ENCODE data around the gene NFATC1. TPM values are rescaled to one million over a fixed set of nuclear protein-coding genes. Genes with fewer than 3 reads are reported as not detected.

The NFATC1 gene
- polyA plus RNA-seq, 1 donor from 2014 or later: 0.37 TPM

- Histone ChIP-seq H2AFZ (ENCODE audit: low read depth, low read length) (no peak overlapping the region), H3K4me3 (ENCODE audit: low read length) (no peak overlapping the region), H3F3A (ENCODE audit: insufficient read depth, low read length, poor library complexity, severe bottlenecking) (no peaks in the 10 kb centered on the region), H3K9me3 (ENCODE audit: low read length) (no peaks in the 10 kb centered on the region), H3K27ac (ENCODE audit: low read length) (no peak overlapping the region), H3K79me2 (replicated peaks; ENCODE audit: insufficient read depth, low read length) (no peaks in the 10 kb centered on the region), H3K4me2 (ENCODE audit: low read length) (no peak overlapping the region), H4K20me1 (ENCODE audit: insufficient read depth) (no peaks in the 10 kb centered on the region), H3K9ac (ENCODE audit: low read length) (no peak overlapping the region), H3K9me2 (ENCODE audit: insufficient read depth, low read length) (no peaks in the 10 kb centered on the region), H3K27me3 (ENCODE audit: insufficient read depth, low read depth, low read length) (no peaks in the 10 kb centered on the region), H3K36me3 (ENCODE audit: insufficient read depth, low read length) (no peaks in the 10 kb centered on the region)
- no peak for TF ChIP-seq EP300 (conservative IDR thresholded peaks at IDR 0.05; ENCODE audit: poor library complexity, severe bottlenecking)
Measured at GRCh38 chr18:79460481-79461300, 65.0 kb downstream of the NFATC1 start.

- Histone ChIP-seq H3K4me2 (ENCODE audit: low read length) (no peak overlapping the region), H3K27ac (ENCODE audit: low read length) (no peak overlapping the region), H3F3A (ENCODE audit: insufficient read depth, low read length, poor library complexity, severe bottlenecking) (no peaks in the 10 kb centered on the region), H3K9me2 (ENCODE audit: insufficient read depth, low read length) (no peaks in the 10 kb centered on the region), H3K79me2 (replicated peaks; ENCODE audit: insufficient read depth, low read length) (no peaks in the 10 kb centered on the region), H3K4me3 (ENCODE audit: low read length) (no peak overlapping the region), H3K9me3 (ENCODE audit: low read length) (no peaks in the 10 kb centered on the region), H2AFZ (ENCODE audit: low read depth, low read length) (no peak overlapping the region), H3K36me3 (ENCODE audit: insufficient read depth, low read length) (no peaks in the 10 kb centered on the region), H4K20me1 (ENCODE audit: insufficient read depth) (no peaks in the 10 kb centered on the region), H3K27me3 (ENCODE audit: insufficient read depth, low read depth, low read length) (no peaks in the 10 kb centered on the region), H3K9ac (ENCODE audit: low read length) (no peak overlapping the region)
- no peak for TF ChIP-seq EP300 (conservative IDR thresholded peaks at IDR 0.05; ENCODE audit: poor library complexity, severe bottlenecking)
- TF ChIP-seq TAF1 (IDR thresholded peaks at IDR 0.05; ENCODE audit: low read depth): no peak
- TF ChIP-seq CTCF (IDR thresholded peaks at IDR 0.05; ENCODE audit: poor library complexity, severe bottlenecking): no peak
- TF ChIP-seq RAD21 (conservative IDR thresholded peaks at IDR 0.05): no peak
- TF ChIP-seq SMC3 (conservative IDR thresholded peaks at IDR 0.05; ENCODE audit: poor library complexity): no peak
Measured at GRCh38 chr18:79461627-79462026, 65.9 kb downstream of the NFATC1 start.

- H3K4me3 ChIP-seq (ENCODE audit: low read length): no peak overlapping the region
- H3K27me3 ChIP-seq (ENCODE audit: insufficient read depth, low read depth, low read length): no peaks in the 10 kb centered on the region
- H3K27ac ChIP-seq (ENCODE audit: low read length): no peak overlapping the region
- no peaks in the 10 kb centered on the region for H3K79me2 ChIP-seq (replicated peaks; ENCODE audit: insufficient read depth, low read length)
- H4K20me1 ChIP-seq (ENCODE audit: insufficient read depth): no peaks in the 10 kb centered on the region
- H3K36me3 ChIP-seq (ENCODE audit: insufficient read depth, low read length): no peaks in the 10 kb centered on the region
- no peaks in the 10 kb centered on the region for H3F3A ChIP-seq (ENCODE audit: insufficient read depth, low read length, poor library complexity, severe bottlenecking)
- TF ChIP-seq RAD21 (conservative IDR thresholded peaks at IDR 0.05) (no peak), MXI1 (conservative IDR thresholded peaks at IDR 0.05; ENCODE audit: poor library complexity, severe bottlenecking) (no peak), CTCF (IDR thresholded peaks at IDR 0.05; ENCODE audit: poor library complexity, severe bottlenecking) (no peak), EP300 (conservative IDR thresholded peaks at IDR 0.05; ENCODE audit: poor library complexity, severe bottlenecking) (no peak), TAF1 (IDR thresholded peaks at IDR 0.05; ENCODE audit: low read depth) (no peak), POLR2AphosphoS5 (IDR thresholded peaks at IDR 0.05) (no peak), EZH2 (IDR thresholded peaks at IDR 0.05; ENCODE audit: borderline replicate concordance, insufficient read depth, low read length, poor library complexity, severe bottlenecking) (no peak), REST (IDR thresholded peaks at IDR 0.05; ENCODE audit: borderline replicate concordance) (no peak), SMC3 (conservative IDR thresholded peaks at IDR 0.05; ENCODE audit: poor library complexity) (no peak)
- no peaks in the 10 kb centered on the region for H3K9me3 ChIP-seq (ENCODE audit: low read length)
- no peaks in the 10 kb centered on the region for H3K9me2 ChIP-seq (ENCODE audit: insufficient read depth, low read length)
- H2AFZ ChIP-seq (ENCODE audit: low read depth, low read length): no peak overlapping the region
- no peak overlapping the region for H3K4me2 ChIP-seq (ENCODE audit: low read length)
- no peak overlapping the region for H3K9ac ChIP-seq (ENCODE audit: low read length)
Measured at GRCh38 chr18:79463424-79463960, 67.8 kb downstream of the NFATC1 start.
